GM19351 (cell line): ENCODE results near the gene ARMC3.
"Not testable (repeated sequence)": the region's sequence is repeated elsewhere in the genome, so short reads cannot be mapped to it uniquely, and the experiment has no call there.

Source experiments
- ATAC-seq: cut with Tn5 transposase; IDR thresholded peaks from one replicate; pipeline ENCODE4 v1.9.1; 2021; ENCODE audit warnings: mild to moderate bottlenecking, moderate library complexity; ENCODE audit not compliant: unreplicated experiment

ARMC3 gene, protein sequence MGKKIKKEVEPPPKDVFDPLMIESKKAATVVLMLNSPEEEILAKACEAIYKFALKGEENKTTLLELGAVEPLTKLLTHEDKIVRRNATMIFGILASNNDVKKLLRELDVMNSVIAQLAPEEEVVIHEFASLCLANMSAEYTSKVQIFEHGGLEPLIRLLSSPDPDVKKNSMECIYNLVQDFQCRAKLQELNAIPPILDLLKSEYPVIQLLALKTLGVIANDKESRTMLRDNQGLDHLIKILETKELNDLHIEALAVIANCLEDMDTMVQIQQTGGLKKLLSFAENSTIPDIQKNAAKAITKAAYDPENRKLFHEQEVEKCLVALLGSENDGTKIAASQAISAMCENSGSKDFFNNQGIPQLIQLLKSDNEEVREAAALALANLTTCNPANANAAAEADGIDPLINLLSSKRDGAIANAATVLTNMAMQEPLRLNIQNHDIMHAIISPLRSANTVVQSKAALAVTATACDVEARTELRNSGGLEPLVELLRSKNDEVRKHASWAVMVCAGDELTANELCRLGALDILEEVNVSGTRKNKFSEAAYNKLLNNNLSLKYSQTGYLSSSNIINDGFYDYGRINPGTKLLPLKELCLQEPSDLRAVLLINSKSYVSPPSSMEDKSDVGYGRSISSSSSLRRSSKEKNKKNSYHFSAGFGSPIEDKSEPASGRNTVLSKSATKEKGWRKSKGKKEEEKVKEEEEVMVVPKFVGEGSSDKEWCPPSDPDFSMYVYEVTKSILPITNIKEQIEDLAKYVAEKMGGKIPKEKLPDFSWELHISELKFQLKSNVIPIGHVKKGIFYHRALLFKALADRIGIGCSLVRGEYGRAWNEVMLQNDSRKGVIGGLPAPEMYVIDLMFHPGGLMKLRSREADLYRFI

DNA sequence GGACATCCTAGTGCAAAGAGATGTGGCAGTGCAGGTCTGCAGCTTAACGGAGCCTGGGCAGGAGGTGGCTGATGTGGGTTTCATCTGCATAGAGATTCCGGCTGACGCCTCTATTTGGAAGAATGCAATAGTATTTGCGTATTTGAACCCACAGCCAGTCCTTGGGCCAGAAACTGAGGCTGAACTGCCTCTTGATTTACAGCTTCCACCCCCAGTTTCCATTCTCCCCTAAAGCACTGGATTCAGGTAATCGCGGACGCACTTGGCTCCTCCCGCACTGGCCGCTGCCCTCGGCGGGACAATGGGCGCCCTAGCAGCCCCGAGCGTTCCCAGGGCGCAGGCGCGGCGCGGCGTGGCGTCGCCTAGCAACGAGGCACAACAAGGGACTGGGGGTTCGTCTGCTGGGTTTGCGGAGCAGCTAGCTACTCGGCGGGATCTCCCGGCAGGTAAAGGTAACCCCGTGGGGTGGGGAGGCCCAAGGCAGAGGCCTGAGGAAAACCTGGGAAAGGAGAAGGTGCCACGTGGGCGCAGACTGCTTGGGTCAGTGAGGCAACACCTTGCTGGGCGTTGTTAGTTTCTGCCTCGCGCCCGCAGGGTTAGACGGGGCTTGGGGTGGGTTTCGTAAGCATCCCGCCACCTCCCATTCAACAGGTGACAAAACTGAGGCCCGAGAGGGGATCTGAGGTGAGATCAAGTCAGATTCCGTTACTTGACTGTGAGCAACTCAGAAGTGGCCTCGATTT lies at the start of gene ARMC3:
Gene ARMC3, plus strand, starts transcription at position 393 of the 743 bp plus-strand sequence. CDS start 3,944 bp downstream, outside the sequence.
- ATAC-seq, result peak; percentile 95

DNA sequence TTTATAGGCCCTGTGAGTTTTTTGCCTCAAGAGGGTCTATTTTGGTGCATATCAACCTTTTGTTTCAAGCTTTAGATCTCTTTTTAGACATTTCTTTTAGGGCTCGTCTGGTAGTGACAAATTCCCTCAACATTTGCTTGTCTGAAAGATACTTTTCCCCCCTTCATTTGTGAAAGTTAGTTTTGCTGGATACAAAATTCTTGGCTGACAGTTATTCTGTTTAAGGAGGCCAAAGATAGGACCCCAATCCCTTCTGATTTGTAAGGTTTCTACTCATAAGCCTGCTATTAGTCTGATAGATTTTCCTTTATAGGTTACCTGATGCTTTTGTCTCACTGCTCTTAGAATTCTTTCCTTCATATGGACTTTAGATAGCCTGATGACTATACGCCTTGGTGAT lies 36.1 kb upstream of the ARMC3 start:
- no peak for ATAC-seq

DNA sequence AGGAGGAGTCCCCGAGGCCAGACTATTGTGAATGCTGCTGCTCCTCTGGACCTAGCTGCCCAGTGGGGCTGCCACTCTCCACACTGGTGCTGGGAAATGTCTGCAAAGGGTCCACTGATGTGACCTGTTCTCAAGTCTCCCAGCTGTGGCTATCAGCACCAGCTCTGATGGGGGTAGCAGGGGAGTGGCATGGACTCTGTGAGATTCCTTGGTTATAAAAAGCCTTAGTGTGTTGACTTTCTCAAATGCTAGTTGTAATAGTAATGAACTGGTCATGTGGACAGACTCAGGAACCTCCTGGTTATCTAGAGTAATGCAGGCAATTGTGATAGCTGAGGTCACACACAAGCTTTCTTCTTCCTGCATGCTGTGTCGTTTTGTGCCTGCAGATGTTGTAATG lies 34.1 kb upstream of the ARMC3 start:
- ATAC-seq, result no peak

DNA sequence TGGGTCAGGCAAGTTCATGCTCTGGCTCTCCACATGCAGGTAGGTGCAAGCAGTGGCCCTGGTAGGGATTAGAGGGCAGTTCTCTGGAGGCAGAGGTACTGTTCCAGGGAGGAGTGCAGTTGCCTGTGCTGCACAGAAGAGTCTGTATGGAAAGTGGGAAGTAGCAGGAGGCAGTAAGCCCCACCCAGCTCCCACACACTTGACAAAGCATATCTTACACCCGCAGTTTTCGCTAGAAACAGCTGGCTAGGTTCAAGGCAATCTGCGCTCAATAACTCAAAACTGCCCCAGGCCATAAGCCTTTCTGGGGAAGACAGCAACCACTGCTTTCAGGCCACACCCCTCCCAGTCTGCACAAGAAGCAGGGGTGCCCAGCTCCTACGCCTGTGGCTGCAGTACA lies 33.1 kb upstream of the ARMC3 start:
- no peak for ATAC-seq

DNA sequence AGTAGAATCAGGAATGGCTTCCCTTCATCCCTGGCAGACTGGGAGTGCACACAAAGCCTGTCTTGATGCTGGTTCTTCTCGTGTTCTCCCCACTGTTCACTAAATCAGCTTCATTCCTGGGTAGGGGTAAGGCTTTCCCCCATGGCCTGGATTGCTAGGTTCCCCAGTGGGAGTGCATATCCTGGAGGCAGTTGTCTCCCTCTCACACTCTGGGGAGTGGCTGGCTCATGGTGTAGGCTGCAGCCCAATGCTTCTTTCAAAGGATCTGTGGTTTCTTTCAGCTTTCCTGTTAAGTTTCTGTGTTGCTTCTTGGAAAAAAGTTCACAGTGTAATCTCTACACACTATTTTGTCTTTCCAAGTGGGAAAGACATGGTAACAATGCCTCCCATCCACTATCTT lies 32.6 kb upstream of the ARMC3 start:
- ATAC-seq, result no peak

DNA sequence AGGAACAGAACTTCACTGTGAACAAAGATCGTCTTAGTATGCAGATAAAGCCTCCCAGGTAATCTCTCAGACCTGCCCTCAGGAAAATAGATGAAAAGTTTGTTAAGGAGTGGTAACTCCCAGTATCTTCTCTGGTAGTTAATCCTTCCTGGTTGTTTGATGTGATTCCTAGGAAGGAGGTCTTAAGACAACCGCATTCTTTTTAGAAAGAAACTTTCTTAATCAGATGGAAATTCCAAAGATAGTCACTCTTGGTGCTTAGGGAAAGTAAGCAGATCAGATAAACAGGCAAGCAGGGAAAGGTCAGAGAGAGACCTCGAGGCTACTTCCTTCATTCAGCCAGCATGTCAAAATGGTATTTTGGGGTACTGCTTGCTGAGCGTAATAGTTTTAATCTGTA lies 30.5 kb upstream of the ARMC3 start:
- no peak for ATAC-seq

DNA sequence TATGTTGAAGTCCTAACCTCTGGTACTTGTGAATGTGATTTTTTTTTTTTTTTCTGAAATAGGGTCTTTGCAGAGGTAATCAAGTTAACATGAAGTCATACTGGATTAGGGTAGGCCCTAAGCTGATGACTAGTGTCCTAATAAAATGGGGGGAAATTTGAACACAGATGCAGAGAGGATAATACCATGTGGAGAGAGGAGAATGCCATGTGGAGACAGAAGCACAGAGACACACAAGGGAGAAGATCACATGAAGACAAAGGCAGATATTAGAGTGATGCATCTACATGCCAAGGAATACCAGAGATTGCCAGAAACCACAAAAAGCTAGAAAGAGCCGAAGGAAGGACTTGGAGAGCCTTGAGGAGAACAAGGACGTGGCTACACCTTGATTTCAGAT lies 28.5 kb upstream of the ARMC3 start:
- ATAC-seq, result no peak

DNA sequence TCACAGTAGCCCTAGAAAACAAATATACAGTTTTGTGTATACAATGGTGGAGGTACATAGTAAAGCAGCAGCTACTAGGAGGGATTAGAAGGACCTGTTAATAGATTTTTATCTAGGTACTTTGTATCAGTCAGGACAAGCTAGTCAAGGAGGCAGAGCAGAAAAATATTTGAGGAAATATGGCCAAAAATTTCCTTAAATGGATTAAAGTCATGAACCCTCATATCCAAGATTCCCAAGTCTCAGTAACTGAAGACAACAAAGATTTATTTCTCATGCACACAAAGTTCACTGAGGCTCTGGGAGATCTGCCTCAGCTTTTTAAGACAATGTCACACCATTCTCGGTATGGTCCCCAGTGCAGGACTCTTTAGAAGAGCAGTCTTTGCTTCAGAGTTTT lies 28.1 kb upstream of the ARMC3 start:
- no peak for ATAC-seq

DNA sequence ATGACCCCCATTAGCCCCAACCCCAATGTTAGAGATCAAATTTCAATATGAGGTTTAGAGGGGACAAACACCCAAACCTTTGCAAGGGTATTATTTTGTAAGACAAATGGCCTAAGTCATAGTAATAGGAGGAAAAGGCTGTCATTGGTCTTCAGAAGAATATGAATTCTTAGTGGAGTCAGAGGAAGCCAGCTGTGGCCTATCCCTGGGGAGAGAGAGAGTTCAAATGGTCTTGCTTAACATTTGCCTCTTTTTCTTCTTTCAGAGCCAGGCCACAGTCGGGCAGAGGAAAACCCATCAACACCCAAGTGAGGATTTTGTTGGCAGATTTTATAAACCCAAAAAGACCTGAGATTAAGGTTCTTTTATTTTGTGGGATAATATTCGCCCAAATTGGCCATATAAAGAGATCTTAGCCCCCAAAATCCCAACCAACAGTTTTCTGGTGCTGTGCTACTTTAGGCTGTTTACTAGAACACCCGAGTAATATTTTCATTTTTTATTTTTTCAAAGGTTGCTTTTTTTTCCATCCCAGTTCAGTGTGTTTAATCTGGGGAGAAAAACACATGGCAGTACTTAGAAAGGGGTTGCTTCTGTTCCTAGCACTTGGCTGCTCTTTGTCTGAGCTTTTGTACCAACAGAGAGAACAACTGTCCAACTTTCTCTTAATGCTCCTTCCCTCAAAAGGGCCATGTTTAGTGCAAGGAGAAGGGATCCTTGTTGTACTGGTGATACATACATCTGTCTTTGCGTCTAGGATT lies 26.8 kb upstream of the ARMC3 start:
- no peak for ATAC-seq

DNA sequence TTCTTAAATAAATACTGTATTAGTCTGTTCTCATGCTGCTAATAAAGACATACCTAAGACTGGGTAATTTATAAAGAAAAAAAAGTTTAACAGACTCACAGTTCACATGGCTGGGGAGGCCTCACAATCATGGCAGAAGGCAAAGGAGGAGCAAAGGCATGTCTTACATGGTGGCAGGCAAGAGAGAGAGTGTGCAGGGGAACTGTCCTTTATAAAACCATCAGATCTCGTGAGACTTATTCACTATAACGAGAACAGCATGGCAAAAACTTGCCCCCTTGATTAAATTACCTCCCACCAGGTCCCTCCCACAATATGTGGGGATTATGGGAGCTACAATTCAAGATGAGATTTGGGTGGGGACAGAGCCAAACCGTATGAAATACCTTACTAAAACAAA lies 25.7 kb upstream of the ARMC3 start:
- not testable (repeated sequence) for ATAC-seq

DNA sequence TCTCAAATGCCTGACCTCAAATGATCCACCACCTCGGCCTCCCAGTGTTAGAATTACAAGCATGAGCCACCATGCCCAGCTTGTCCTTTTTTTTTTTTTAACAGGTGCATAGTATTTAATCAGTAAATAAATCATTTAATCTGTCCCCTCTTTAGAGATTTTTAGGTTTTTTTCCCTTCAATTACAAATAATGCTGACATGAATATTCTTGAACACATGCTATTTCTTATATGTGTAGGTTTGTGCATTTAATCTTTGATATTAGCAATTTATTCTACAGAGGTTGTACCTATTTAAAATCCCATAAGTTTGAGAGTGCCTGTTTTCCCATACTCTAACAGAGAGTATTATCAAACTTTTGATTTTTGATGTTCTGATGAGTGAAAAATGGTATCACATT lies 24.2 kb upstream of the ARMC3 start:
- no peak for ATAC-seq

DNA sequence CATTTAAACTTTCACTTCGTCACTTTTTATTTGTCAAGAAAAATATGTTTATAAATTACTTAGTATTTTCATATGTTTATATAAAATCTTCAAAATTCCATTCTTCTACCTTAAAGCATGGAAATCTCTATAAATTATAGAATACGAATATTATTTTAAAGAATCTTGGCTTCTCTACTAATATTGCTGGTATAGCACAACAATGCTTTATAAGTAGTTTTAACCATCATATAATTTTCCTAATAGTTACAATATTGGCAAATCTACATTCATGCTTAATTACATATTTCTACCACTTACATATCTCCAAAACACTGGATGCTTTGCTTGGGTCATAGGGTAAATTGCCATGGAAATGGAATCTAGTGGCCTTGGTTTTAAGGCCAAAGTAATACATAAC lies 21.1 kb upstream of the ARMC3 start:
- ATAC-seq, result no peak

DNA sequence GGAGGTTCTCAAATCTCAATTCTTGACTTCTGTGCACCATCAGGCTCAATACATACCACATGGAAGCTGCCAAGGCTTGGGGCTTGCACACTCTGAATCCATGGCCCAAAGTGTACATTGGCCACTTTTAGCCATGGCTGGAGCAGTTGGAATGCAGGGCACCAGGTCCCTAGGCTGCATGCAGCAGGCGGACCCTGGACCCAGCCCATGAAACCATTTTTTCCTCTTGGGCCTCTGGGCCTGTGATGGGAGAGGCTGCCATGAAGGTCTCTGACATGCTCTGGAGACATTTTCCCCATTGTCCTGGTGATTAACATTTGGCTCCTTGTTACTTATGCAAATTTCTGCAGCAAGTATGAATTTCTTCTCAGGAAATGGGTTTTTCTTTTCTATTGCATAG lies 19.0 kb upstream of the ARMC3 start:
- no peak for ATAC-seq

DNA sequence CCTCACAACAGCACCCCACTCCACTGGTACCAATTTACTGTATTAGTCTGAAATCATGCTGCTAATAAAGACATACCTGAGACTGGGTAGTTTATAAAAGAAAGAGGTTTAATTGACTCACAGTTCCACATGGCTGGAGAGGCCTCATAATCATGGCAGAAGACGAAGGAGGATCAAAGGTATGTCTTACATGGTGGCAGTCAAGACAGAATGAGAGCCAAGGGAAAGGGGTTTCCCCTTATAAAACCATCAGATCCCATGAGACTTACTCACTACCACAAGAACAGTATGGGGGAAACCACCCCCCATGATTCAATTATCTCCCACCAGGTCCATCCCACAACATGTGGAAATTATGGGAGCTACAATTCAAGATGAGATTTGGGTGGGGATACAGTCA lies 18.2 kb upstream of the ARMC3 start:
- not testable (repeated sequence) for ATAC-seq

DNA sequence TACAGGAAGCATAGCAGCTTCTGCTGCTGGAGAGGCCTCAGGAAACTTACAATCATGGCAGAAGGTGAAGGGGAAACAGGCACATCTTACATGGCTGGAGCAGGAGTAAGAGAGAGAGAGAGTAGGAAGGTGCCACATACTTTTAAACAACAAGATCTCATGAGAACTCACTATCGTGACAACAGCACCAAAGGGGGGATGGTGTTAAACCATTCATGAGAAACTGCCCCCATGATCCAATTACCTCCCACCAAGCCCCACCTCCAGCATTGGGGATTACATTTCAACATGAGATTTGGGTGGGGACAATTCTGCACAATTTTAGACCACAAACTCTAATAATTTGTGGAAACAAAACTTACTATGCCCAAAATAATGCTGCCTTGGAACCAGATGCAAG lies 16.8 kb upstream of the ARMC3 start:
- ATAC-seq, result no peak

DNA sequence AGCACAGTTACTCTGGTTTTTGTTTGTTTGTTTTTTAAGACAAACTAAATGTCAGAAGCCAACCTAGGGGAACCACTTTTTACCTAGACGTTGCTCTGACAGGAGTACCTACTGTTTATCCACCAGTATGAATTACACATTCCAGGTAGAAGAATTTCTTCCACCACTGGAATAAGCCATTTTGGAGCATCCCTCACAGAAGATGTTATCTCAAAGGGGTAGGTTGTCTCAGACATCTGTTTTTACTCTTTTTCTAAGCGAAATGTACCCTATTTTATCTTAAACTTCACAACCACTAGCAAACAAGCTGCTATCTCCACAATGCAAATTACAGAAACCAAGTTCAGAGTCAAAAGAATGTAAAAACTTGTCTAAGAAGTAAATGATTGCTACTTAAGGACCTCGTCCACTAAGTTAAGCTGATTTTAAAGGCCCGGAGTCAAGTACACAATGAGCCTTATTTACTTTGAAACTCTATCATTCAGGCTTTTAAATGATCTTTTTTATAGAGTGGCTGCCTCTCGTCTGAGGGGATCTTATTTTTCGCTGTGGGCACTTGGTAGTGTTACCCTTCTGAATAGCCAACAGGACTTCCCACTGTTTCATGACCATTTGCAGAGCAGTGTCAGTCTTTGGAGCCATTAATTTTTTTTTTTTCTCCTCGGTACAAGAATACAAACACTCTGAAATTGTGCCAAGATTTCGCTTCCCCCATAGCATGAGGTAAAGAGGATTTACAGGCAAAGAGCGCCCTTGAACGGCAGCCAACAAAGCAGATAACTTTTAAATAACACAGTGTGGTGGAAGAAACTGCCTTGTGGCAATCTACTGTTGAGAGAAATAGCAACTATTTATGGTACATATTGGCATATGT lies 15.7 kb upstream of the ARMC3 start:
- no peak for ATAC-seq

DNA sequence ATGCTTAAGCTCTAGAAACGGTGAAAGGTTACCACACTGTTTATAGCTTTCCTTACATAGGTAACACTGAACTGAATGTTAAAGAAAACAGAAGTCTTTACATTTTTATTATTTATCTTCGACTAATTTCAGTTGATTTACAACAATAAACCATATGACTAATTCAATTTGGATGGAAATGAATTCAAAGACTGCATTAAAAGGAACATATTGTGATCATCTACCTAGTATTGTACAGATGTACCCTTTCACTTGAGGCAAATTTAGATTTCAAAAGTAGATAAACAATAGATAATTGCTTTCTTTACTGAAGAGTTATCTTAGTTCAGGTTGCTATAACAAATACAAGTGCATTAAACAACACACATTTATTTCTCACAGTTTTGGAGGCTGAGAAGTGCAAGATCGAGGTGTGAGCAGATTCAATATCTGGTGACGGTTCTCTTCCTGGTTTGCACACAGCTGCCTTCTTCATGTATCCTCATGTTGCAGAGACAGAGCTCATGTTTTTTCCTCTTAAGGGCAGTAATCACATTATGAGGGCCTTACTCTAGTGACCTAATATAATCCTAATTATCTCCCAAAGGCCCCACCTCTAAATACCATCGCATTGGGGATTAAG lies 15.0 kb upstream of the ARMC3 start:
- no peak for ATAC-seq

DNA sequence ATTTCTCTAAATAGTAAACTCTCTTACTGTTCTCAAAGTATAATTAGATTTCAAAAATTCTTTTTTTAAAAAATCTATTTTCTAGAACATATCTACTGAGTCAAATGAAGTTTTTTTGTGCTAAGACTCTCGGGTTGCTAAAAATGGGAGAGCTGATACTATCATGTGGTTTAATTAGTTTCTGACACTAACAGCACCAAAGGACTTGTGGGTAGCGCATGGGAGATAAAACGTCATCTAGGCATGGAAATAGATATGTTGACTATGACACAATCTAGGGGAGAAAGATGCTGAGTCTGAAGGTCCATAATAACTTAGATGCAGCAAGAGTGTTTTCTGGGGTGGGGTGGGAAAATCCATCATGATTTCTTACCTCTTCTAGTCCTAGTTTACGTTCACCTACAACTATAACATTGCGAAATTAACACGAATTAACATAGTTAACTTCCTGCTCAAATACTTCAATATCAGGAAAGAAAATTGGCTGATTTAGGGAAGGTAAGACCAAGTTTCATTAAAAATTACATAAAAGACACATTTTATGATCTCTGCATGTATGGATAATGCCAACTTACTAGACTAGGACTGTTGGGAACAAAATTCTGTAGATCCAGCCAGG lies 14.3 kb upstream of the ARMC3 start:
- ATAC-seq, result no peak

DNA sequence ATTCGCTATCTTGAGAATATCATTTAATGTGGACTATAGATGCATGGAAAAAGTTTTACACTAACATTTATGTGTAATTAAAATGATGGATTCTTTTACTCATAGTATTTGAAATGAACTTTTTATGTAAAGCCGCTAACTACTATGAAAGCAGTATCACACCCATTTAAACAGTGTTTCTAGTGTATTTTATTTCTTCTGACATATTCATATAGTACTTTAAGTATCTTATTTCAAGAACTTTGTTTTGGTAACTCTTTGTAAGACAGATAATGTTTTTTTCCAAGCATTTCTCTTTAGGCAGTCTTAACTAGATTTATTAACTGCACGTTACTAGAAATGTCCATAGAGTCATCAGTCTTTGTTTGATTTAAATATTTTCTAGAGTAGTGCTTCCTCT lies 12.5 kb upstream of the ARMC3 start:
- no peak for ATAC-seq
